Trophoblast cell (in vitro differentiated cells and primary cell): ENCODE results near the gene FOXL1.
A peak's percentile ranks its signal among the peaks of the same experiment; 100 is the strongest.

Source experiments
- DNase-seq, 2 donors: peaks; one replicate each; pipeline ENCODE4 v3.0.0-alpha.2; 2016
- H2AFZ ChIP-seq: 2 replicates; pipeline ENCODE4 v1.6.1; 2013; ENCODE audit warnings: low read length, moderate library complexity, mild to moderate bottlenecking; ENCODE audit not compliant: insufficient read depth, poor library complexity
- H2AK5ac ChIP-seq: 2 replicates; pipeline ENCODE4 v1.6.1; 2013; ENCODE audit warnings: mild to moderate bottlenecking, low read length
- H2BK120ac ChIP-seq: 2 replicates; pipeline ENCODE4 v1.6.1; 2013; ENCODE audit warnings: low read length, mild to moderate bottlenecking, moderate library complexity; ENCODE audit not compliant: insufficient read depth, poor library complexity
- H2BK12ac ChIP-seq: 2 replicates; pipeline ENCODE4 v1.6.1; 2013; ENCODE audit warnings: mild to moderate bottlenecking, low read length, moderate library complexity
- H2BK5ac ChIP-seq: 2 replicates; pipeline ENCODE4 v1.6.1; 2013; ENCODE audit warnings: low read length, low read depth, moderate library complexity, mild to moderate bottlenecking; ENCODE audit not compliant: poor library complexity
- H3K14ac ChIP-seq: 2 replicates; pipeline ENCODE4 v1.6.1; 2013; ENCODE audit warnings: mild to moderate bottlenecking, low read length
- H3K18ac ChIP-seq: 2 replicates; pipeline ENCODE4 v1.6.1; 2013; ENCODE audit warnings: mild to moderate bottlenecking, low read length
- H3K23ac ChIP-seq: 2 replicates; pipeline ENCODE4 v1.6.1; 2013; ENCODE audit warnings: low read length
- H3K27ac ChIP-seq: 2 replicates; pipeline ENCODE4 v1.5.1; 2013; ENCODE audit warnings: low read depth, mild to moderate bottlenecking, inconsistent platforms, low read length, moderate library complexity
- H3K27me3 ChIP-seq: 2 replicates; pipeline ENCODE4 v1.6.1; 2013; ENCODE audit warnings: inconsistent platforms, mild to moderate bottlenecking, low read length, moderate library complexity; ENCODE audit not compliant: insufficient read depth
- H3K36me3 ChIP-seq, 2 experiments: 1 replicate in 1 of 2; 2 replicates in 1 of 2; pipeline ENCODE4 v1.6.1; 2013; ENCODE audit warnings: low read length in 2 of 2, mild to moderate bottlenecking in 2 of 2, moderate library complexity in 1 of 2; ENCODE audit not compliant: insufficient read depth in 2 of 2, control insufficient read depth in 1 of 2
- H3K4ac ChIP-seq: 2 replicates; pipeline ENCODE4 v1.6.1; 2013; ENCODE audit warnings: low read depth, mild to moderate bottlenecking, low read length, moderate library complexity
- H3K4me1 ChIP-seq, 2 experiments: 1 replicate in 1 of 2; 2 replicates in 1 of 2; pipeline ENCODE4 v1.6.1; 2013; ENCODE audit warnings: low read length in 2 of 2, mild to moderate bottlenecking in 2 of 2, moderate library complexity in 1 of 2; ENCODE audit not compliant: insufficient read depth in 2 of 2, control insufficient read depth in 1 of 2
- H3K4me2 ChIP-seq: 2 replicates; pipeline ENCODE4 v1.6.1; 2013; ENCODE audit warnings: inconsistent platforms, mild to moderate bottlenecking, low read length, moderate library complexity
- H3K4me3 ChIP-seq: 2 replicates; pipeline ENCODE4 v1.5.1; 2013; ENCODE audit warnings: mild to moderate bottlenecking, low read depth, low read length, inconsistent platforms
- H3K79me1 ChIP-seq: one replicate; pipeline ENCODE4 v1.6.1; 2013; ENCODE audit warnings: low read length
- H3K79me2 ChIP-seq: 2 replicates; pipeline ENCODE4 v1.6.1; 2013; ENCODE audit warnings: low read length, mild to moderate bottlenecking; ENCODE audit not compliant: control insufficient read depth, insufficient read depth, poor library complexity
- H3K9ac ChIP-seq: 2 replicates; pipeline ENCODE4 v1.6.1; 2013; ENCODE audit warnings: mild to moderate bottlenecking, low read length
- H3K9me3 ChIP-seq: 2 replicates; pipeline ENCODE4 v1.6.1; 2013; ENCODE audit warnings: low read depth, mild to moderate bottlenecking, control low read depth, inconsistent platforms, low read length; ENCODE audit not compliant: insufficient read depth
- H4K12ac ChIP-seq: 2 replicates; pipeline ENCODE4 v1.6.1; 2013; ENCODE audit warnings: low read depth, mild to moderate bottlenecking, low read length, moderate library complexity
- H4K8ac ChIP-seq: 2 replicates; pipeline ENCODE4 v1.6.1; 2013; ENCODE audit warnings: low read depth, mild to moderate bottlenecking, low read length, moderate library complexity
- H4K91ac ChIP-seq: one replicate; pipeline ENCODE4 v1.6.1; 2013; ENCODE audit warnings: low read depth, mild to moderate bottlenecking, low read length, moderate library complexity
- WGBS: extraction: QIAGEN DNeasy Blood & Tissue Kit; methylation state at CpG from one replicate; pipeline ENCODE4 v1.1.7; 2013; ENCODE audit warnings: missing lambda C conversion rate; ENCODE audit not compliant: insufficient read length, insufficient coverage; ENCODE audit errors: extremely low coverage; 5-methylcytosine and 5-hydroxymethylcytosine counted together

Gene FOXL1

GRCh38 chr16:86554917-86555703, 23.2 kb upstream of the FOXL1 start, which contains the start of gene MTHFSD:
Gene MTHFSD, minus strand, starts transcription at chr16:86555235. Its CDS starts 51 bp downstream, at chr16:86555184.
- Histone ChIP-seq H3K4me1 (peaks cover 3 to 6% of the 10 kb centered on the region in 2 experiments), H4K12ac (peak within 1 kb of the TSS; percentile 95), H3K9ac (peak within 1 kb of the TSS; percentile 97), H4K8ac (peak within 1 kb of the TSS; percentile 99), H2BK120ac (peak within 1 kb of the TSS; percentile 73), H3K79me1 (peaks cover 7% of the 10 kb centered on the region), H3K9me3 (no peaks in the 10 kb centered on the region), H2AFZ (peak within 1 kb of the TSS; percentile 93), H3K79me2 (peaks cover 3% of the 10 kb centered on the region), H3K14ac (peak within 1 kb of the TSS; percentile 97), H4K91ac (peak within 1 kb of the TSS; percentile 93), H3K27me3 (no peaks in the 10 kb centered on the region), H3K4ac (peak within 1 kb of the TSS; percentile 82), H2BK12ac (no peak within 1 kb of the TSS), H3K4me2 (peak within 1 kb of the TSS; percentile 76), H3K23ac (no peak within 1 kb of the TSS), H2AK5ac (peak within 1 kb of the TSS; percentile 50), H3K18ac (peak within 1 kb of the TSS; percentile 69), H2BK5ac (peak within 1 kb of the TSS; percentile 83), H3K36me3 (peaks cover 2 to 8% of the 10 kb centered on the region in 2 experiments), H3K27ac (no peak within 1 kb of the TSS), H3K4me3 (peak within 1 kb of the TSS; percentile 89)
- WGBS = no CpG with 5 or more reads among the region's 70 CpGs
- DNase-seq = peak; percentile 87 to 98

DNA sequence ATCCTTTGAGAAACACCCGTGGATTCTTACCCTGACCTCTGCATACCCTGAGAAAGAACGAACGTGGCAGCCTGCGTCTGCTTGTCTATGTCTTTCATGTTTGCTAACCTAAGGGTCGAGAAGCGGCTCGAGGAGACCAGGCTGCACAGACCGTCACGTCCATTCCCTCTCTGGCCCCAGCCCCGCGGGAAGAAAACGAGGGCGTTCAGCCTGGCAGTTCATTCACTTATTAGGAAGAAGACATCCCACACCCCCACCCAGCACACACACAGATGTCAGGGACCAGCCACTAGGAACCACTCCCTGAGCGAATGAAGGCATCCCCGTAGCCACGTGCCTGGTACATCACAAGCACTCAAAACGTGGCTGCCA, 22.7 kb upstream of the FOXL1 start:
- peak overlapping the region; percentile 89 for H3K4me3 ChIP-seq

GRCh38 chr16:86556576-86556975, 21.8 kb upstream of the FOXL1 start:
- H3K27ac ChIP-seq = no peak overlapping the region
- H2BK12ac ChIP-seq = no peak overlapping the region
- H3K4me3 ChIP-seq = no peak overlapping the region
- no peaks in the 10 kb centered on the region for H3K27me3 ChIP-seq
- peaks cover 0 to 6% of the 10 kb centered on the region in 2 experiments for H3K36me3 ChIP-seq
- DNase-seq = no peak
- H3K18ac ChIP-seq = no peak overlapping the region
- peaks cover 3 to 6% of the 10 kb centered on the region in 2 experiments for H3K4me1 ChIP-seq
- H3K23ac ChIP-seq = no peak overlapping the region
- H2AFZ ChIP-seq = no peak overlapping the region
- WGBS = no CpG with 5 or more reads among the region's 5 CpGs
- no peak overlapping the region for H3K14ac ChIP-seq
- peaks cover 3% of the 10 kb centered on the region for H3K79me2 ChIP-seq
- no peak overlapping the region for H4K12ac ChIP-seq
- peaks cover 3% of the 10 kb centered on the region for H3K9me3 ChIP-seq
- H3K9ac ChIP-seq = no peak overlapping the region
- H2BK5ac ChIP-seq = no peak overlapping the region
- no peak overlapping the region for H2AK5ac ChIP-seq
- H3K79me1 ChIP-seq = peaks cover 7% of the 10 kb centered on the region
- H3K4ac ChIP-seq = no peak overlapping the region
- H4K91ac ChIP-seq = no peak overlapping the region
- H4K8ac ChIP-seq = peak overlapping the region; percentile 61
- no peak overlapping the region for H3K4me2 ChIP-seq
- no peak overlapping the region for H2BK120ac ChIP-seq

More for the DNA sequence above, 22.7 kb upstream of the FOXL1 start:
- Histone ChIP-seq H2BK120ac (peak overlapping the region; percentile 48), H3K9ac (peak overlapping the region; percentile 28), H2AFZ (no peak overlapping the region), H3K36me3 (peaks cover 2 to 6% of the 10 kb centered on the region in 2 experiments), H3K14ac (peak overlapping the region; percentile 80), H3K23ac (no peak overlapping the region), H3K4ac (peak overlapping the region; percentile 82), H3K9me3 (no peaks in the 10 kb centered on the region), H3K79me1 (peaks cover 7% of the 10 kb centered on the region), H3K4me2 (peak overlapping the region; percentile 76), H4K12ac (peak overlapping the region; percentile 95), H2BK5ac (peak overlapping the region; percentile 62), H2AK5ac (no peak overlapping the region), H4K91ac (peak overlapping the region; percentile 79), H3K4me1 (peaks cover 3 to 6% of the 10 kb centered on the region in 2 experiments), H3K27ac (no peak overlapping the region), H4K8ac (peak overlapping the region; percentile 99), H3K27me3 (no peaks in the 10 kb centered on the region), H3K18ac (peak overlapping the region; percentile 68), H2BK12ac (no peak overlapping the region), H3K79me2 (peaks cover 3% of the 10 kb centered on the region)
- DNase-seq = no peak
- no CpG with 5 or more reads among the region's 17 CpGs for WGBS

GRCh38 chr16:86557587-86557986, 20.8 kb upstream of the FOXL1 start:
- peaks cover 3 to 6% of the 10 kb centered on the region in 2 experiments for H3K4me1 ChIP-seq
- no peaks in the 10 kb centered on the region for H3K27me3 ChIP-seq
- H3K27ac ChIP-seq = no peak overlapping the region
- H4K91ac ChIP-seq = no peak overlapping the region
- H2BK5ac ChIP-seq = no peak overlapping the region
- no peak overlapping the region for H2AFZ ChIP-seq
- no peak overlapping the region for H3K4ac ChIP-seq
- H3K14ac ChIP-seq = no peak overlapping the region
- no peak overlapping the region for H3K18ac ChIP-seq
- WGBS = no CpG with 5 or more reads among the region's 4 CpGs
- H3K4me2 ChIP-seq = no peak overlapping the region
- H3K79me2 ChIP-seq = peaks cover 3% of the 10 kb centered on the region
- peaks cover 7% of the 10 kb centered on the region for H3K79me1 ChIP-seq
- H3K36me3 ChIP-seq = peaks cover 0 to 2% of the 10 kb centered on the region in 2 experiments
- H3K4me3 ChIP-seq = no peak overlapping the region
- H3K9ac ChIP-seq = no peak overlapping the region
- H2AK5ac ChIP-seq = no peak overlapping the region
- H3K23ac ChIP-seq = no peak overlapping the region
- H2BK12ac ChIP-seq = no peak overlapping the region
- peaks cover 3% of the 10 kb centered on the region for H3K9me3 ChIP-seq
- H4K12ac ChIP-seq = no peak overlapping the region
- H2BK120ac ChIP-seq = no peak overlapping the region
- no peak for DNase-seq
- no peak overlapping the region for H4K8ac ChIP-seq
